DMS79 (cell line): ENCODE data around the gene GMDS.

ENCODE experiments used
- DNase-seq: peaks from one replicate; lab custom pipeline; 2025; lab: John Stamatoyannopoulos, UW

The GMDS gene

GRCh38 chr6:2178125-2178524 lies 67.3 kb downstream of the GMDS start:
- no peak for DNase-seq

DNA sequence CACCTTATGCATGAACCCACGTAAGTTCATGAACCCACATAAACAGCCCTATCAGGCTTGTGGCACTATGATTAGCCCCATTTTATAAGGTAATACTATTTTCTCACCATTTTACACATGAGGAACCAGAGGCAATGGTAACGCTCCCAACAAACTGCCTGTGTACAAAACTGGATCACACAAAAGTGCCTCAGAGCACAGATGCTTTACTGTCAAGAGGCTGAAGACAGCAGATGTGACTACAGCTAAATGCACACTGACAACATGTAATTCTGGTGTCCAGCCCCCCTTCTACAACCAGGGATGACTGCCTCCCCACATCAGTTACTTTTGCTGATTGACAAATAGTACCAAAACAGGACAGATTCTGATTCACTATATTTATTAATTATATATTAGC lies 69.6 kb downstream of the GMDS start:
- DNase-seq: no peak

DNA sequence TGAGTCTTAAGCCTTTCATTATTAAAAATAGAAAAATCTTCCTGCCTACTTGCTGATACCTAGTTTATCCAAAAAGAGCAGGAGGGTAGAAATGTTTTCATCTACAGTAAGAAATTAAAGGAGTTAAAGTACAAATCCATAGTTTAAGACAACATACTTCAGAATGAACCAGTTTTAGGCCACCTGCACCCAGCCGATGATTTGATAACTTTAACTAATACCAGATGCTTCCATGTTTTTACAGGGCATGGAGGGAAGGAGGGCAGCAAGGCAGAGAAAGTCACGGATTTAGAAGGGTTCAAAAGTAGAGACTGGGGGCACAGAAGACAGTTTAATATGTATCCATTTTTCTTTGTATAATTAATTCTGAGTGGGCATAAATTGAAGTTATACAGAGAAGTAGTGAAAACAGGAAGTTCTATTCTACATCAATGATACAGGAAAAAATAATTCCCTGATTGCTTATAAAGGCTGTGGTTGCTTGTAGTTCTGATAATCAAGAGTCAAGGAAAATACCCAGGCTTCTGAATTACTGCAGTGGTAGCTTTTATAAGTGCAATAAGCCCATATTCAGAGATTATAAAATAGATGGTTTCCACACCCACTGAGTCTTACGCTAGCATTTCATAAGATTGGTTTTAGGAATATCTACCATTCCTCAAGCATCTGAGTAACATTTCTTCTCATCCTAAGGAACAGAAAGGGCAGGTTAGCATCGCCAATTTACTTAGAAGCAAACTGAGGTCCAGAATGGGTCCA lies 72.0 kb downstream of the GMDS start:
- DNase-seq: no peak

DNA sequence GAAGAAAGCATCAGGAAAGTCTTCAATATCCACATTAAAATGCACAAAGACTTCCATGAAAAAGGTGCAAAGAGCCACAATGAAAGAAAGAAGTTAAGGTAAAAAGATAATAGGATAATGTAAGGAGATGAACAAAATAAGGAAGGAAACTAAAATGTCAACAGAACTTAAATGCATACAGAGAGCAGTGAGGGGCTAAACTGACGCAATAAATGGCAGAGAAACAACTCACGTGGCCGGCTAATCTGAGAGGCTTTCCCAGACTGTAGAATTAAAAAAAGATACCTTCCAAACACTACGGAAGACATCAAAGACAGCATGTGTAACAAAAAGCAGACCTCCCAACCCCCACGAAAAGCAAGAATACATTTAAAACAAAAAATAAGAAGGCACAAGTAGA lies 73.7 kb downstream of the GMDS start:
- DNase-seq: no peak

DNA sequence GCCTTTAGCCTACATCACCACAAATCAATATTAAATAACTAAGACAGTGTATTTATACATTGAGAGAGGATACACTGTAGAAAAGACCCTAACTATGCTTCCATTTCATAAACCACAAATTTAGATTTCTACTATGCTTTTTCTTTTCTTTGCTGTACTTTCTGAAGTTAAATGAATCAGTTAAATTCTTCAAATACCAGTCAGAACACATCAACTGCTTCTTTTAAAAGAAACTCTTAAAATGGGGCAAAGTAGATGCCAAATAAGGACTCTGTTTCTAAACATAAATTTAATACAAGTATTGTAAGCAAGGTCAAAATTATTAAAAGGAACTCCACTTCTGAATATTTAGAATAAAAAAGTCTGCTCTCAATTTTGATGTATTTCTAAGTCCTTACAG lies 76.9 kb downstream of the GMDS start:
- DNase-seq: no peak

DNA sequence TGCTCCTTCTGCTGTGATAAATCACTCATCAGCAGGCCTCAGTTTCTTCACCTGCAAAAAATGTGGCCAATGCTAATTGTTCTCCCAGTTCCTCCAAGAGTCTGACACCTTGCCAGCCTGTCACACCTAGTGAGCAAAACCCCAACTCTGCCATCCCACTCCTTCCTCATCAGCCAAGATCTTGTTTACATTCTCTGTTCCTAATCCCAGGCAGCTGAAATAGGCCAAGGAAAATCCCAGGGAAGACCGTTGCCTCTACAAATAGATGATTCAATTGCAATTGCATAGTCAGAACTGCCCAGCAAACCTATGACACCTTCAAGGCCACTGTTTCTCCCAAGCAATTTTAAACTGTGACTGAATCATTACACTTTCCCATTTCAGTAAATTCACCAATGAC lies 78.7 kb downstream of the GMDS start:
- DNase-seq: no peak

GRCh38 chr6:2165286-2165685 lies 80.1 kb downstream of the GMDS start:
- no peak for DNase-seq

GRCh38 chr6:2164481-2164880 lies 80.9 kb downstream of the GMDS start:
- DNase-seq: no peak

GRCh38 chr6:2162079-2162445 lies 83.3 kb downstream of the GMDS start:
- no peak for DNase-seq

- no peak for DNase-seq
Measured at GRCh38 chr6:2158596-2159271, 86.7 kb downstream of the GMDS start.

- DNase-seq: no peak
Measured at GRCh38 chr6:2157441-2158127, 87.8 kb downstream of the GMDS start.

- no peak for DNase-seq
Measured at GRCh38 chr6:2155206-2155605, 90.2 kb downstream of the GMDS start.

- no peak for DNase-seq
Measured at GRCh38 chr6:2149361-2150006, 95.9 kb downstream of the GMDS start.

GRCh38 chr6:2148748-2149147 lies 96.7 kb downstream of the GMDS start:
- no peak for DNase-seq

GRCh38 chr6:2147766-2148448 lies 97.5 kb downstream of the GMDS start:
- DNase-seq: no peak

GRCh38 chr6:2147261-2147660 lies 98.1 kb downstream of the GMDS start:
- no peak for DNase-seq

DNA sequence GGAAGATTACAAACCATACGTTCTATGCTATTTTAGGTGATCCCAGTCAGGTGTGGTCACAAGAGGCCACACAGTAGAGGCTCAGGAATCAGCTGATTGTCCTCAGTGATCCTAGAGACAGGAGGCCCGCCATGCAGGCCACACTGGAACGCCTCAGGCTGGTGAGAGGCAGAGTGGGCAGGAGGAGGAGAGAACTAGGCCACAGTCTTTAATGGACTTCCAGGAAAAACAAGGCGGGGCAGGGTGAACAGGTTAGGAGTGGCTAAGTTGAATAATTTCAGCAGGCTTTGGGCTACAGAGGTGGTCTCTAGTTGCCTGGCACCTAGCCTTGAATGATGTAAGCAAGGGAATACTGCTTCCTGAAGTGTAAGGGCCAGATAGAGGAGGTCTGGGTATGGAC lies 101.2 kb downstream of the GMDS start:
- no peak for DNase-seq

DNA sequence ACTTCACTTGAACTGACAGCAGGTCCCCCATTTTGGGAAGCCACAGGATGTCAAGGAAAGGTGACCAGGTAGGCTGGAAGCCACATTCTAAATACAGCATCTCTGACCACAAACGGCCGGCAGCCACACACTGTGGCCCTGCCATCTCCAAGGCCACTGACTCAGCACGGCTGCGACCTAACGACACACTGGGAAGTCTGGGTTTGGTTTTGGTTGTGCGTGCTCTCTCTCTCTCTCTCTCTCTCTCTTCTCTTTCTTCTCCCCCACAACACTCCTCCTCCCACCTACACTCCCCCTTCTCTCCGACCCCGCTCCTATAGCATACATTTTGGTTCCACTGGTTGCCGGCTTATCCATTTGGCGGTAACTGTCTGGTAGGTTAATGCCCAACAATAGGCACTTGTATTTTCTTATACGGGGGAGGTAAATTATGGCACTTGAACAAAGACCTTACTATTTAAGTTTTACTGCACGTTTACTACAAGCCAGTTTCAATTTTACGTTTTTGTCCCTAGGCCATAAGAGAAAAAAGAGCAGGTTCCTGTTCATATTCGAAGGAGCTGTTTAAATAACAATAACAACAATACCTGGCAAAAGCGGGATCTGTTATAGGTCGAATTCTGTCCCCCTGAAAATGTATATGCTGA lies 103.6 kb downstream of the GMDS start:
- no peak for DNase-seq

DNA sequence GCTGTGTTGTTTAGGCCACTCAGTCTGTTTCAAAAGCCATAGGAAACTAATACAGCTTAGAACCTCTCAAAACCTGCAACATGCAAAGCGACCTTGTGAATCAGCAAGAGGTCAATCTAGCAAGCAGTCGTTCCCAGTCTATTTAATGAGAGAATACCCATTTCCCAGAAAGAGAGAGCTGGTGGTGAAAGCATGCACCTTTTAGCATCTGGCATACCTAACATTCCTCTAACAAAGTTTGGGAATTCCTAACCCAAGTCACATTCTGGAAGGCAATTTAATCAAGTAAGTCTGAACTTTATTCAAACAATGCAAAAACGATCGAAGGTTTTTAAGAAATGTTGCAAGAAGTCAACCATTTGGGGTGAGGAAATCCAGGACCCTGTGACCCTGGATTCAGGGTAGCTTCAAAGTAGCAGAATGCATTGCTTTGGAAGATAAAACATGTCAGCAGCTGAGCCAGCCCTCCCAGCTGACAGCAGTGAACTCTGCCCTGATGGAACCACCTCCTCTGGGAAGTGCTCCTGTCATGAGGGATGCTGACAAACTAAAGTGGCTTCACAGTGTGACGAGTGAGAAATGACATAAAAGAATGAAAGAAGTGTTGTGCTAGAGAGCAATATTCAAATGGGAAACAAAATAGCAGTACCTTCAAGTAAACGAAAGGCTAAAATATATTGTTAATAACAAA lies 104.8 kb downstream of the GMDS start:
- DNase-seq: no peak

DNA sequence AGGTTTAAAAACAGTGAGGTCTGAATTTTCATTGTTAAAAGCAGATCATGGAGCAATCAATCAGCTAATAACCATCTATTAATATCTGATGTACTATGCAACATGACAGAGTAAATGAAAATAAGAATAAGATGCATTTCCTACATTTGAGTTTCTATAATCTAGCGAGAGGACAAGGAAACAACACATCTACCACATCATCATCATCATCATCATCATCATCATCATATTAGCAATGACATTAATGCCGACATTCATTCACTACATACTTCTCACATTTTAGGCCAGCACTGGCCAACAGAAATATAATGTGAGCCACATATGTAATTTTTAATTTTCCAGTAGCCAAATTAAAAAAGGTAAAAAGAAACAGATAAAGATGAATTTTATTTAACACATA lies 110.0 kb downstream of the GMDS start:
- no peak for DNase-seq

- no peak for DNase-seq
Measured at GRCh38 chr6:2134554-2134953, 110.9 kb downstream of the GMDS start.
